ENCODE results near the gene EGFL8. TPM values are rescaled to one million over a fixed set of nuclear protein-coding genes. Genes with fewer than 3 reads are reported as not detected.
A peak's percentile ranks its signal among the peaks of the same experiment; 100 is the strongest.

Gene EGFL8
- total RNA-seq, 1 experiment from 2014 or later, result 11.1 TPM

- DNase-seq (ENCODE audit: low read depth, low spot score), result no peak
- H3K27me3 ChIP-seq (ENCODE audit: control insufficient read depth, insufficient read depth, low read length), result no peaks in the 10 kb centered on the region
- ChIA-PET CTCF (no interaction called here), POLR2A (no interaction called here)
- peaks cover 3% of the 10 kb centered on the region; the same call in 1 of the 2 replicates for H3K4me1 ChIP-seq (ENCODE audit: control insufficient read depth, insufficient read depth, low read length)
- H3K36me3 ChIP-seq (ENCODE audit: control insufficient read depth, insufficient read depth, low read length), result peaks cover 2% of the 10 kb centered on the region; the same call in 1 of the 2 replicates
- in situ Hi-C loops (cut with HindIII; ENCODE audit: low pct_unique_long_range_greater_than_20kb, low sequenced_read_pairs) (no loop called here), intact Hi-C loops (cut with micrococcal nuclease; ENCODE audit: unreplicated experiment) (loop anchor here (10.0 kb wide), 1 partner anchor 77 kb away; the partner anchor contains the start of genes GPSM3 and PBX2)
- no peaks in the 10 kb centered on the region for H3K9me3 ChIP-seq (ENCODE audit: control insufficient read depth, insufficient read depth, low read depth, low read length)
- no peak overlapping the region for H3K27ac ChIP-seq (ENCODE audit: low read length)
- BruUV-seq (replicated peaks), result no TSS peak
- no peak for ATAC-seq
- H3K4me3 ChIP-seq (ENCODE audit: low read depth in 2 of 2, low read length in 2 of 2), result no peak overlapping the region
- TF ChIP-seq REST (IDR thresholded peaks at IDR 0.05; ENCODE audit: insufficient read depth in 1 of 2, low read depth in 2 of 2, low read length in 1 of 2) (no peak), CTCF (IDR thresholded peaks at IDR 0.05) (no peak), TCF7L2 (IDR thresholded peaks at IDR 0.05; ENCODE audit: low read depth, low read length) (no peak)
Observed at GRCh38 chr6:32117461-32117860, 46.9 kb upstream of the EGFL8 start.

- in situ Hi-C loops (cut with HindIII; ENCODE audit: low pct_unique_long_range_greater_than_20kb, low sequenced_read_pairs), result no loop called here
- no peaks in the 10 kb centered on the region for H3K9me3 ChIP-seq (ENCODE audit: control insufficient read depth, insufficient read depth, low read depth, low read length)
- no peak overlapping the region for H3K27ac ChIP-seq (ENCODE audit: low read length)
- peaks cover 3% of the 10 kb centered on the region; the same call in 1 of the 2 replicates for H3K4me1 ChIP-seq (ENCODE audit: control insufficient read depth, insufficient read depth, low read length)
- no peak overlapping the region for H3K4me3 ChIP-seq (ENCODE audit: low read depth in 2 of 2, low read length in 2 of 2)
- intact Hi-C loops (cut with micrococcal nuclease; ENCODE audit: unreplicated experiment), result loop anchor here (2.0 to 10.0 kb wide), 2 partner anchors 34 to 76 kb away; partner anchors contain the start of genes GPSM3 and PBX2
- H3K36me3 ChIP-seq (ENCODE audit: control insufficient read depth, insufficient read depth, low read length), result peaks cover 2% of the 10 kb centered on the region; the same call in 1 of the 2 replicates
- BruUV-seq (replicated peaks), result no TSS peak
- ATAC-seq, result peak; percentile 96
- ChIA-PET CTCF (interaction anchor here (0.8 to 1.7 kb wide), 2 partner anchors 9 to 77 kb away, joined by 4 to 9 read pairs; partner anchors contain the start of gene ATF6B), POLR2A (no interaction called here)
- TF ChIP-seq SIN3A (IDR thresholded peaks at IDR 0.05; ENCODE audit: borderline replicate concordance, insufficient read depth, low read depth, low read length) (no peak), POLR2AphosphoS5 (IDR thresholded peaks at IDR 0.05; ENCODE audit: low read depth, low read length) (0 out of 2 replicates have a peak, but pooled peaks have one; percentile 30), TCF7L2 (IDR thresholded peaks at IDR 0.05; ENCODE audit: low read depth, low read length) (no peak), CTCF (IDR thresholded peaks at IDR 0.05) (peak; percentile 95), REST (IDR thresholded peaks at IDR 0.05; ENCODE audit: insufficient read depth in 1 of 2, low read depth in 2 of 2, low read length in 1 of 2) (no peak)
- H3K27me3 ChIP-seq (ENCODE audit: control insufficient read depth, insufficient read depth, low read length), result no peaks in the 10 kb centered on the region
- DNase-seq (ENCODE audit: low read depth, low spot score), result peak; percentile 57
Observed at GRCh38 chr6:32118782-32119628, 45.4 kb upstream of the EGFL8 start.
